Transverse colon (tissue), 4 donors: ENCODE results near the gene CSF1R. TPM values are rescaled to one million over a fixed set of nuclear protein-coding genes. Genes with fewer than 3 reads are reported as not detected.

ENCODE experiments used
- DNase-seq: peaks from one replicate; pipeline ENCODE4 v3.0.0-alpha.2; 2019
- H3K27ac ChIP-seq, 4 donors: fragments of 200-600 bp; sonication (generic); 2 replicates each; pipeline ENCODE4 v1.5.1; 2016 to 2018; ENCODE audit warnings: inconsistent platforms in 4 of 4
- H3K27me3 ChIP-seq: fragments of 200-600 bp; sonication (generic); 2 replicates; pipeline ENCODE4 v1.5.1; 2017; ENCODE audit warnings: inconsistent platforms
- H3K36me3 ChIP-seq, 4 donors: fragments of 200-600 bp; sonication (generic); 2 replicates each; pipeline ENCODE4 v1.5.1; 2017 to 2019; ENCODE audit warnings: inconsistent platforms in 4 of 4
- H3K4me1 ChIP-seq, 4 donors: fragments of 200-600 bp; sonication (generic); 2 replicates each; pipeline ENCODE4 v1.5.1; 2017 to 2020; ENCODE audit warnings: inconsistent platforms in 4 of 4
- H3K4me3 ChIP-seq, 4 donors: fragments of 200-600 bp; sonication (generic); 1 replicate in 1 of 4; 2 replicates in 3 of 4; pipeline versions ENCODE4 v1.5.1 to v1.6.1; 2017 to 2019; ENCODE audit warnings: inconsistent platforms in 4 of 4
- H3K9me3 ChIP-seq, 2 donors: fragments of 200-600 bp; sonication (generic); 2 replicates each; pipeline ENCODE4 v1.5.1; 2017 to 2019; ENCODE audit warnings: inconsistent platforms in 2 of 2
- EP300 ChIP-seq: sonication (generic); formaldehyde crosslinking; IDR thresholded peaks from one replicate; pipeline ENCODE4 v1.6.1; 2017; ENCODE audit warnings: antibody characterized with exemption, low read depth
- POLR2A ChIP-seq: fragments of 450-650 bp; IDR thresholded peaks from one replicate; pipeline ENCODE4 v1.6.1; 2016; ENCODE audit warnings: antibody characterized with exemption, mild to moderate bottlenecking, moderate library complexity
- POLR2AphosphoS5 ChIP-seq, 3 donors: sonication (generic); formaldehyde crosslinking; IDR thresholded peaks; one replicate each; pipeline ENCODE4 v1.6.1; 2016; ENCODE audit warnings: antibody characterized with exemption in 3 of 3
- WGBS, 2 donors: methylation state at CpG; one replicate each; pipeline ENCODE4 v1.1.5; 2018; ENCODE audit warnings: low coverage in 1 of 2; 5-methylcytosine and 5-hydroxymethylcytosine counted together
- in situ Hi-C, 4 donors: fragments of 200-750 bp; cut with MboI; loops; one replicate each; pipeline versions ENCODE4 v1.15.0 to v1.15.1; 2017; ENCODE audit warnings: low sequenced_read_pairs in 3 of 4, low pct_ligation_motif_present in 1 of 4, low pct_unique_long_range_greater_than_20kb in 1 of 4
- intact Hi-C: fragments of 100-400 bp; cut with DNase I; formaldehyde crosslinking; loops from one replicate; pipeline ENCODE4 v1.15.1; 2023; ENCODE audit warnings: low total_unique reads
- total RNA-seq, 4 donors: library from RNA; depleted of rRNA; stranded (reverse); fragments of >200 nt; gene quantifications; one replicate each; pipeline ENCODE4 v1.1.0, GENCODE V29; 2016
- TF ChIP-seq, protein P1 (sequence below), 5 experiments: fragments of 200-600 bp in 3 of 5; fragments of 450-650 bp in 2 of 5; sonication (generic) in 3 of 5; IDR thresholded peaks; 1 replicate in 2 of 5; 2 replicates in 3 of 5; pipeline ENCODE4 v1.5.1; 2016 to 2017; ENCODE audit warnings: antibody characterized with exemption in 5 of 5, inconsistent platforms in 3 of 5, mild to moderate bottlenecking in 2 of 5, moderate library complexity in 1 of 5

Gene CSF1R
- total RNA-seq, 4 donors from 2014 or later, result 0.60 to 38.9 (median 14.7) TPM

GRCh38 chr5:150077996-150078801 lies 8.2 kb downstream of the CSF1R start:
- in situ Hi-C loops (no loop called here), intact Hi-C loops (loop anchor here (10.0 kb wide), 1 partner anchor 1907 kb away; no protein-coding TSS in a partner anchor)
- Histone ChIP-seq H3K27me3 (no peaks in the 10 kb centered on the region), H3K36me3 (no peaks in the 10 kb centered on the region), H3K9me3 (no peaks in the 10 kb centered on the region), H3K4me1 (no peaks in the 10 kb centered on the region), H3K4me3 (no peak overlapping the region), H3K27ac (no peak overlapping the region)
- DNase-seq, result no peak
- TF ChIP-seq, protein P1, sequence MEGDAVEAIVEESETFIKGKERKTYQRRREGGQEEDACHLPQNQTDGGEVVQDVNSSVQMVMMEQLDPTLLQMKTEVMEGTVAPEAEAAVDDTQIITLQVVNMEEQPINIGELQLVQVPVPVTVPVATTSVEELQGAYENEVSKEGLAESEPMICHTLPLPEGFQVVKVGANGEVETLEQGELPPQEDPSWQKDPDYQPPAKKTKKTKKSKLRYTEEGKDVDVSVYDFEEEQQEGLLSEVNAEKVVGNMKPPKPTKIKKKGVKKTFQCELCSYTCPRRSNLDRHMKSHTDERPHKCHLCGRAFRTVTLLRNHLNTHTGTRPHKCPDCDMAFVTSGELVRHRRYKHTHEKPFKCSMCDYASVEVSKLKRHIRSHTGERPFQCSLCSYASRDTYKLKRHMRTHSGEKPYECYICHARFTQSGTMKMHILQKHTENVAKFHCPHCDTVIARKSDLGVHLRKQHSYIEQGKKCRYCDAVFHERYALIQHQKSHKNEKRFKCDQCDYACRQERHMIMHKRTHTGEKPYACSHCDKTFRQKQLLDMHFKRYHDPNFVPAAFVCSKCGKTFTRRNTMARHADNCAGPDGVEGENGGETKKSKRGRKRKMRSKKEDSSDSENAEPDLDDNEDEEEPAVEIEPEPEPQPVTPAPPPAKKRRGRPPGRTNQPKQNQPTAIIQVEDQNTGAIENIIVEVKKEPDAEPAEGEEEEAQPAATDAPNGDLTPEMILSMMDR (IDR thresholded peaks at IDR 0.05), result no peak
- TF ChIP-seq POLR2AphosphoS5 (IDR thresholded peaks at IDR 0.05) (no peak), POLR2A (no peak), EP300 (no peak)
- 93 to 95% methylated on average over 3 to 8 of the region's 8 CpGs for WGBS, 2 donors

DNA sequence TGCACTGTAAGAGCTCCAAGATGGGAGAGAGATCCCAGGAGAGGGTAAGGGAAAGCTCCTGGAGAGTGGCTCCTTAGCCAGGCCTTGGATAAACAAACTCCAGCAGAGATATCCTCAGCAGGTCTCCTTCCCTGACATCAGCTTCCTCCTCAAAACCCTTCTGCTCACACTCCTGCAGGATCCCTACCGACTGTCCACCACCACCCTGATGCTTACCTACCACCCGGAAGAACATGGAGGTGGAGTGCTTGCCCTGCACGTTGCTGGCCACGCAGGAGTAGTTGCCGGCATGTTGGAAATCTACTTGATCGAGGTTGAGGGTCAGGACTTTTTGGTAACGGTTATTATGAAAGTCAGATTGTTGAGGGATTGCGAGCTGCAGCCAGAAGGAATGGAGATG lies 9.3 kb downstream of the CSF1R start:
- Histone ChIP-seq H3K4me1 (no peaks in the 10 kb centered on the region), H3K4me3 (no peak overlapping the region), H3K27me3 (no peaks in the 10 kb centered on the region), H3K9me3 (no peaks in the 10 kb centered on the region), H3K27ac (no peak overlapping the region), H3K36me3 (no peaks in the 10 kb centered on the region)
- TF ChIP-seq POLR2A (no peak), POLR2AphosphoS5 (IDR thresholded peaks at IDR 0.05) (no peak), EP300 (no peak)
- TF ChIP-seq, protein P1 (IDR thresholded peaks at IDR 0.05), result no peak
- no peak for DNase-seq
- intact Hi-C loops (loop anchor here (10.0 kb wide), 1 partner anchor 1908 kb away; no protein-coding TSS in a partner anchor), in situ Hi-C loops (no loop called here)
- 86 to 95% methylated on average over 8 of the region's 8 CpGs for WGBS, 2 donors

GRCh38 chr5:150075806-150076205 lies 10.5 kb downstream of the CSF1R start:
- Histone ChIP-seq H3K36me3 (no peaks in the 10 kb centered on the region), H3K27ac (no peak overlapping the region), H3K27me3 (no peaks in the 10 kb centered on the region), H3K4me3 (no peak overlapping the region), H3K9me3 (no peaks in the 10 kb centered on the region), H3K4me1 (no peaks in the 10 kb centered on the region)
- no peak for TF ChIP-seq POLR2A
- TF ChIP-seq, protein P1 (IDR thresholded peaks at IDR 0.05), result no peak
- no peak for TF ChIP-seq POLR2AphosphoS5 (IDR thresholded peaks at IDR 0.05)
- TF ChIP-seq EP300, result no peak
- DNase-seq, result no peak
- intact Hi-C loops (loop anchor here (10.0 kb wide), 1 partner anchor 1909 kb away; no protein-coding TSS in a partner anchor), in situ Hi-C loops (no loop called here)
- 60 to 79% methylated on average over 1 to 4 of the region's 4 CpGs for WGBS, 2 donors

DNA sequence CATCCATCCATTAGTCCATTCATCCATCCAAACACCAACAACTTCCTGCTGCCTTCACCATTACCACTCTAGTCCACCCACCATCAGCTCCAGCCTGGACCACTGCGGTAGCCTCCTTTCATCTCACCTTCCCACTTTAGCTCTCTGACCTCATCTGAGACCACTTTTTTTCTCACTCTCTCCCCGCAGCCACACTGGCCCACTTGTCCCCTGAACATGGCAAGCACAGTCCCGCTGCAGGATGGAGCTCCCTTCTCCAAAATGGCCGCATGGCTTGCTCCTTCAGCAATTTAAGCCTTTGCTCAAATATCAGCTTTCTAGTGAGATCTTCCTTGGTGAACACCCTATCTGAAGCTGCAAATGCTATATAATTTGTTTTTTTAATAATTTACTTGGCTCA lies 11.1 kb downstream of the CSF1R start:
- Histone ChIP-seq H3K36me3 (no peaks in the 10 kb centered on the region), H3K9me3 (no peaks in the 10 kb centered on the region), H3K27ac (no peak overlapping the region), H3K27me3 (no peaks in the 10 kb centered on the region), H3K4me1 (no peaks in the 10 kb centered on the region), H3K4me3 (no peak overlapping the region)
- in situ Hi-C loops (no loop called here), intact Hi-C loops (loop anchor here (10.0 kb wide), 1 partner anchor 1910 kb away; no protein-coding TSS in a partner anchor)
- no peak for TF ChIP-seq POLR2AphosphoS5 (IDR thresholded peaks at IDR 0.05)
- DNase-seq, result no peak
- WGBS, 2 donors, result 88 to 100% methylated on average over 1 to 4 of the region's 4 CpGs
